RWPE2 (cell line): ENCODE results near the gene TCF7.

Source experiments
- ATAC-seq: fragments of 200-7000 bp; cut with Tn5 transposase; 3 replicates; pipeline ENCODE4 v1.9.1; 2021; ENCODE audit warnings: low read depth
- DNase-seq: peaks from one replicate; pipeline ENCODE4 v3.0.0-alpha.2; 2020; ENCODE audit warnings: low spot score
- H3K27ac ChIP-seq: fragments of 450-650 bp; 2 replicates; pipeline ENCODE4 v1.5.1; 2017; ENCODE audit warnings: mild to moderate bottlenecking; ENCODE audit not compliant: poor library complexity, severe bottlenecking
- H3K27me3 ChIP-seq: fragments of 250-450 bp; sonication (Bioruptor Pico); 2 replicates; pipeline ENCODE4 v1.5.1; 2021; ENCODE audit warnings: mild to moderate bottlenecking, moderate library complexity; ENCODE audit not compliant: insufficient read depth, poor library complexity, severe bottlenecking
- H3K36me3 ChIP-seq: fragments of 250-450 bp; sonication (Bioruptor Pico); 2 replicates; pipeline ENCODE4 v1.5.1; 2020; ENCODE audit warnings: low read depth, mild to moderate bottlenecking, moderate library complexity
- H3K4me1 ChIP-seq: fragments of 250-450 bp; sonication (Bioruptor Pico); 2 replicates; pipeline ENCODE4 v1.5.1; 2021; ENCODE audit warnings: mild to moderate bottlenecking, moderate library complexity; ENCODE audit not compliant: insufficient read depth, poor library complexity, severe bottlenecking
- H3K4me3 ChIP-seq: fragments of 250-450 bp; sonication (Bioruptor Pico); 2 replicates; pipeline ENCODE4 v1.5.1; 2021; ENCODE audit warnings: mild to moderate bottlenecking, moderate library complexity; ENCODE audit not compliant: severe bottlenecking
- H3K9me3 ChIP-seq: fragments of 250-450 bp; sonication (Bioruptor Pico); 2 replicates; pipeline ENCODE4 v1.5.1; 2021; ENCODE audit warnings: mild to moderate bottlenecking, moderate library complexity; ENCODE audit not compliant: severe bottlenecking
- CTCF ChIP-seq: fragments of 450-650 bp; IDR thresholded peaks from one replicate; pipeline ENCODE4 v1.5.1; 2017; ENCODE audit warnings: mild to moderate bottlenecking, moderate library complexity; ENCODE audit not compliant: poor library complexity, severe bottlenecking

TCF7 gene

GRCh38 chr5:134072471-134073210 lies 41.8 kb upstream of the TCF7 start:
- H3K27ac ChIP-seq, result no peak overlapping the region
- H3K27me3 ChIP-seq, result no peaks in the 10 kb centered on the region
- no peak overlapping the region for H3K4me3 ChIP-seq
- no peaks in the 10 kb centered on the region for H3K36me3 ChIP-seq
- H3K4me1 ChIP-seq, result no peaks in the 10 kb centered on the region
- no peak for ATAC-seq
- no peak for DNase-seq
- no peak for TF ChIP-seq CTCF
- H3K9me3 ChIP-seq, result no peaks in the 10 kb centered on the region

GRCh38 chr5:134073404-134073803 lies 41.1 kb upstream of the TCF7 start:
- Histone ChIP-seq H3K27ac (no peak overlapping the region), H3K27me3 (no peaks in the 10 kb centered on the region), H3K36me3 (no peaks in the 10 kb centered on the region), H3K4me1 (no peaks in the 10 kb centered on the region), H3K4me3 (no peak overlapping the region), H3K9me3 (no peaks in the 10 kb centered on the region)
- DNase-seq (no peak), ATAC-seq (no peak)
- TF ChIP-seq CTCF, result no peak

GRCh38 chr5:134075102-134075501 lies 39.4 kb upstream of the TCF7 start:
- Histone ChIP-seq H3K36me3 (no peaks in the 10 kb centered on the region), H3K27ac (no peak overlapping the region), H3K9me3 (no peaks in the 10 kb centered on the region), H3K4me3 (no peak overlapping the region), H3K27me3 (no peaks in the 10 kb centered on the region), H3K4me1 (no peaks in the 10 kb centered on the region)
- DNase-seq, result no peak
- TF ChIP-seq CTCF, result no peak
- no peak for ATAC-seq

- ATAC-seq, result no peak
- H3K36me3 ChIP-seq, result no peaks in the 10 kb centered on the region
- no peaks in the 10 kb centered on the region for H3K4me1 ChIP-seq
- H3K27ac ChIP-seq, result no peak overlapping the region
- H3K9me3 ChIP-seq, result no peaks in the 10 kb centered on the region
- H3K4me3 ChIP-seq, result no peak overlapping the region
- no peaks in the 10 kb centered on the region for H3K27me3 ChIP-seq
- DNase-seq, result no peak
- no peak for TF ChIP-seq CTCF
Observed at GRCh38 chr5:134077926-134078580, 36.4 kb upstream of the TCF7 start.
